ENCODE measurements around the gene ACVR1. TPM values are rescaled to one million over a fixed set of nuclear protein-coding genes. Genes with fewer than 3 reads are reported as not detected.

ACVR1 gene
- total RNA-seq, 1 experiment from 2014 or later = 7.2 TPM

- DNase-seq (ENCODE audit: low read depth, low spot score) = no peak
- in situ Hi-C loops (cut with HindIII; ENCODE audit: low pct_unique_long_range_greater_than_20kb, low sequenced_read_pairs) = no loop called here
These were observed 56.4 kb downstream of the ACVR1 start for GRCh38 chr2:157819761-157820160.

- no peak for DNase-seq (ENCODE audit: low read depth, low spot score)
- in situ Hi-C loops (cut with HindIII; ENCODE audit: low pct_unique_long_range_greater_than_20kb, low sequenced_read_pairs) = no loop called here
These were observed 57.9 kb downstream of the ACVR1 start for GRCh38 chr2:157818227-157818626.

DNA sequence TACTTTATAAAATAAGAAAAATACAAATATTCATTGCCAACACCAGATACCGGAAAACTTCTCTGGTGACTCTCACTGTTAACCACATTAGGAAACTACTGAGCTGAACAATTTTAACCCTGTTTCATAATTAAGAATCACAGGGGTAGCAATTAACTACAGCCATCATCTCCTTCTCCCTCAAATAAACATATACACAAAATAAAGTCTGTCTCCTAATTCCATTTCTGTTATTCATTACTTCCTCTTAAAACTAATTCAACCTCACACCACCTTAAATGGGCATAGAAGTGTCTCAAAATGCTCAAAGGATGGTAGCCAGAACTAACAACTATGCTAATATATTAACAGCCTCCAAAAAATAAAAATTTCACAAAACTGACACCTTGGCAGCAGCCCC is 60.7 kb downstream of the ACVR1 start:
- no peak for DNase-seq (ENCODE audit: low read depth, low spot score)
- in situ Hi-C loops (cut with HindIII; ENCODE audit: low pct_unique_long_range_greater_than_20kb, low sequenced_read_pairs) = no loop called here

DNA sequence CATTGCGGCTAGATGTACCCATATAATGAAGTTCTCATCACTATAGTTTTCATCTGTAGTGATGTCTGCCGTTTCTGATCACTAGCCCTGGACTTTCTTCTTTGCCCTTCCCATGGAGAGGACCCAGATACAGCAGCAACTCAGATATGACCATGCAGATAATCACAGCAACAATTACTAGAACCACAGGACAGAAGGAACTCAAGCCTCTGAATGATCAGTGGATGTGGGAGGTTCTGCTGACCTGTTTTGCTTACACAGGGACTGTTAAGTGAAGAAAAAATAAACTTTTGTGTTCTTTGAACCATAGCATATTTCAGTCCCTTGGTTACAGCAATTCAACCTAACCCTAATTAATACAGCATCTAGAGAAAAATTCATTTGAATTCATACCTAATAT is 62.7 kb downstream of the ACVR1 start:
- no peak for DNase-seq (ENCODE audit: low read depth, low spot score)
- in situ Hi-C loops (cut with HindIII; ENCODE audit: low pct_unique_long_range_greater_than_20kb, low sequenced_read_pairs) = no loop called here

DNA sequence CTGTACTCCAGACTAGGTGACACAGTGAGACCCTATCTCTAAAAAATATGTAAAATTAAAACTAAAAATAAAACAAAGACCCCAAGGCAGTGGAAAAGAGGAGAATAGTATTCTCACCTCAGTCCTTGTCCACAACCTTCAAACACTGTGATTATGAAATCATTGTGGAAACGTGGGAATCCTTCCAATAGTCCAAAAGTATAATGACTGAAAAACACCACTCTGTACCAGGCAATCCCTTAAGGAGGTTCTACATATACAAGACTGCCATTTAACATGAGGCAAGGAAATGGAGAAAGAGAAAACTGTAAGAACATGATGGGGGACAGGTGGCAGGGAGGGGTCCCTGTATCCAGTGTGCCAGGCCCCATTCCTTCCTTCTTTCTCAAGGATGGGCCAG is 66.1 kb downstream of the ACVR1 start:
- DNase-seq (ENCODE audit: low read depth, low spot score) = no peak
- in situ Hi-C loops (cut with HindIII; ENCODE audit: low pct_unique_long_range_greater_than_20kb, low sequenced_read_pairs) = no loop called here

GRCh38 chr2:157809212-157809611 is 66.9 kb downstream of the ACVR1 start:
- in situ Hi-C loops (cut with HindIII; ENCODE audit: low pct_unique_long_range_greater_than_20kb, low sequenced_read_pairs) = no loop called here
- no peak for DNase-seq (ENCODE audit: low read depth, low spot score)

- in situ Hi-C loops (cut with HindIII; ENCODE audit: low pct_unique_long_range_greater_than_20kb, low sequenced_read_pairs) = no loop called here
- no peak for DNase-seq (ENCODE audit: low read depth, low spot score)
These were observed 67.7 kb downstream of the ACVR1 start for GRCh38 chr2:157808421-157808820.

GRCh38 chr2:157806426-157807077 is 69.6 kb downstream of the ACVR1 start:
- DNase-seq (ENCODE audit: low read depth, low spot score) = no peak
- in situ Hi-C loops (cut with HindIII; ENCODE audit: low pct_unique_long_range_greater_than_20kb, low sequenced_read_pairs) = no loop called here

DNA sequence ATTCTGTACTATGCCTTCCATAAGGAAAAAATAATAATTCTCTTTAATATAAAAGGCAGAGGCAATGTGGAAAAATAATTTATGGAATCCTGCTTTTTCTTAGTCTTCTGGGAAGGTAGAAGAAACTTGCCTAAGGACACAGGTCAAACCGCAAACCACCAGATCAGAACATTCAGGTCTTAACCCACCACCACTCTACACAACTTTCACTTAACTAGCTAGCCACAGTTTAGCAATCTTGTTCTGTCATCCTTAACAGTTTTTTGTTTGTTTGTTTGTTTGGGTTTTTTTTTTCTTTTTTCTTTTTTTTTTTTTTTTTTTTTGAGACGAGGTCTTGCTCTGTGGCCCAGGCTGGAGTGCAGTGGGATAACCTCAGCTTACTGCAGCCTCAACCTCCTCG is 70.6 kb downstream of the ACVR1 start:
- DNase-seq (ENCODE audit: low read depth, low spot score) = no peak
- in situ Hi-C loops (cut with HindIII; ENCODE audit: low pct_unique_long_range_greater_than_20kb, low sequenced_read_pairs) = no loop called here

DNA sequence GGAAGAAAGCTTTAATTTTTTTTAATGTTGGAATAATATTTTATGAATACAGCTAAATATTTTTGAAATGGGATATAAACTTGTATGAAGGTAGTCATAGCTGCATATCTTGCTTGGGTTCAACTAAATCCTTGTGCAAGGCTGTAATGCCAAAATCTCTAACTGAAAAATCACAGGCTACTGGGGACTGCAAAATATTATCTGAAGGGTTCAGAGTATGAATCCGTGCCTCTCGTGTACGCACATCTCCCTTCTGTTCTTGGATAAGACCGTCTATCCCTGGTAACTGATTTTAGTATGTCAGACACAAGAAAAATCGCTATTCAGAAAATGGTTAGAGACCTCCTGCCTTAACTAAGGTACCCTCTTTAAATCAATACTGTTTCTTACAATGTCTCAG is 71.8 kb downstream of the ACVR1 start:
- in situ Hi-C loops (cut with HindIII; ENCODE audit: low pct_unique_long_range_greater_than_20kb, low sequenced_read_pairs) = no loop called here
- DNase-seq (ENCODE audit: low read depth, low spot score) = no peak

DNA sequence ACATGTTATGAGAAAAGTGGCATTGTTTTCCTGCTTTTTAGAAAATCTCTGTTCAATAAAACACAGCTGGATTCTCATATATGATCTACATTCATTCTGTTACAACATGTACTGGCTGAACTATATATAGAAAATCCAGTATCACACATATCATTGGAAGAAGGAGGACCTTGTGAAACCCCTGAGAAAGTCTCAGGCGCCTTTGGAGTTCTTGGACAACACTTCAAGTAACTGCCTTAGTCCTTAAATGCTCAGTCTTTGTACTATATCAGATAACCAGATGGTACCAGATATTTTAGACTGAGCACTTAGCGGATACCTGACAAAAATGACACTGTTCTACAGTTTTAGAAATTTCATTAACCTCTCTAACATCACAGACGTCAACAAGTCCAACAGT is 72.2 kb downstream of the ACVR1 start:
- in situ Hi-C loops (cut with HindIII; ENCODE audit: low pct_unique_long_range_greater_than_20kb, low sequenced_read_pairs) = no loop called here
- no peak for DNase-seq (ENCODE audit: low read depth, low spot score)

DNA sequence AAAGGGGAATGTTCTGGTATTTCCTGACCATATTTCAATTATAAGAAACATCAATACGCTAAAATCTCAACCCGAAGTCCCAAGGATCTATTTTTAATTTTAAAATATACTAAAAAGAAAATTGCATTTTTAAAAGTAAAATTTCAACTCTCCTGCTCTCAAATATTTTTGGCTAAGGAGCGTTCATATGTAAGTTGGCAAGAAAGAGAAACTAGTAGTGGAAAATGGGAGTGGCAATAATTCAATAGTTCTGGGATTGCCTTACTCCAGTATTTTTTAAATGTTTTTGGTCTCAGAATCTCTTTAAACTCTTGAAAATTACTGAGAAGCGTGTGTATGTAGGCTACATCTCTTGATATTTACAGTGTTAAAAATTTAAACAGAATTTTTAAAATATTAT is 72.7 kb downstream of the ACVR1 start:
- in situ Hi-C loops (cut with HindIII; ENCODE audit: low pct_unique_long_range_greater_than_20kb, low sequenced_read_pairs) = no loop called here
- no peak for DNase-seq (ENCODE audit: low read depth, low spot score)

DNA sequence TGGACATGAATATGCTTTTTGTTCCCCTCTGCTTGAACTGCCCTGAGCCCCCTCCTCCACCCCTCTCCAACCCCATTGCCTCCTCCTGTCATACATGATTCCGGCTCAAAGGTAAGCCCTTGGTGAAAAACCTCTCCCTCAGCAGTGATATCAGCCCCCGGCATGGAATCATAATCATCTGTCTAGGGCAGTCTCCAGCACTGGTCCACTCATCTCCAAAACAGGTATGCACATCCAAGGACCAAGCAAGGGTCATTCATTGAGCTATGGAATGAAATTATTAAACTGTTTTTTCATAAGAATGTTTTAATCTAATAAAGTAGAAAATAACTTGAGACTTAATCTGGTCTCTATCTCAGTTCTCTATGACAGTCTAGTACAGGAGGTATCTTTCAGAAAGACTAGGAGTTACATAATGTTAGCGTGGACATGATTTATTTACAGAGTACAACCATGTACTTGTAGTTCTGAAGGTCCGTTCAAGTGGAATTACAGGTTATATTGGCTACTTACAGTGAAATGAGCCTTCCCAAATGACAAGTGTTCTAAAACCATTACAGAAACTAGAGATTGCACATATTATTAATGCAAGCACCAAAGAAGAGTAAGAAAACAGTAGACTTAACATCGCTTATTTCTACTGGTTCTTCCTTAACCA is 75.2 kb downstream of the ACVR1 start:
- in situ Hi-C loops (cut with HindIII; ENCODE audit: low pct_unique_long_range_greater_than_20kb, low sequenced_read_pairs) = no loop called here
- DNase-seq (ENCODE audit: low read depth, low spot score) = no peak

DNA sequence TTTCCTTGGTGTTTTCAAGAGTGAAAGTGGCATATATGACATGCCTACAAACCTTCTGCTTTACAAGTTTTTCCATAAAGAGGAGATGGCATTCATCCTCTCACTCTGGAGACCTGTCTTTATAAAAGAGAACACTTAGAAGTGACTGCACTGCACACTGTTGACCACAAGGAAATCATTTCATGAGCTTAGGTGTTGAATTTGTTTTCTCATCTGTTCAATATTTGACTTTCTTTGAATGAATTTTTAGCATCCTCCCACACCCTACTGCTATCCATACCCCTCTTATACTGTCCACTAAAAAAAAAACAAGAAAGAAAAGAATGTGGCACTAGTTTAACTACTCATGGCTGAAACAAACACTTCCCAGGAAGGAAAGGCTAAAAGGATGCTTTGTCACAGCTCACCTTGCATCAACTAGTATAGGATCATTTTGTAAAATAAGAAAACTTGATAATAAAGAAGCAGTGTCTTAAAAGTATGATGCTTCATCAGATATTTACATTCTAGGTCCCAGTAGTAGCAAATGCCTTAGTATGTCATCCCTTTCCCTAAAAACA is 83.0 kb downstream of the ACVR1 start:
- in situ Hi-C loops (cut with HindIII; ENCODE audit: low pct_unique_long_range_greater_than_20kb, low sequenced_read_pairs) = loop anchor here (25.0 kb wide), 1 partner anchor 219 kb away; no protein-coding TSS in a partner anchor
- peak; percentile 23 for DNase-seq (ENCODE audit: low read depth, low spot score)

DNA sequence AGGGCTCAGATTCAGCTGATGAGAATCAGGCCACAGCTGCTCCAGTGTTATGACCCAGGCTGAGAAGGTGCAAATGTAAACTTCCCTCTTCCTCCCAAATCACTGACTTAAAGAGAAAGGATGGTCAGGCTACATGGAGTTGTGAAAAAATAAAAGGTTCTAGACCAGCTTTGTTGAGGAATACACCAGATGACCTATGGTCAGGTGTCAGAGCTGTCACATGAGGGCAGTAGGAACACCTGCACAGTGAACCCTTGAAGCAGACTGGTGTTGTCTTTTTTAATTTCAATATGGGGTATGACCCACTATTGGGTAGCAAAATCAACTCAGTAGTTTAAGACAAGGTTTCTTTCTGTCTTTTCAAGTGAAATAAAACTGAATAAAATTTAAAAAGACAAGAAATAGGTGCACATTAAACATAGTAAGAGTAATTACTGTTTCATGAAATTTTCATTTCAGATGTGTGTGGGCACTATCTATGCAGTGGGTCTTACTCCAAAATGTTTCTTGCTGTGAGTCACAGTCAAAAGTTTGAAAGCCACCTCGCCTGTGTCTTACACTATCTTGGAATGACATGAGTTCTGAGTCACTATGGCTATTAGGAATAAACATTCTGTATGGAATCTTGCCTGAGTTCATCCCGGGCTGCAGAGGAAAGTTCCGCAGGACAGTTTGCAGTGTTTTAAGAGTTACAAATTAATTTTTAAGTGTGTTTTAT is 83.6 kb downstream of the ACVR1 start:
- in situ Hi-C loops (cut with HindIII; ENCODE audit: low pct_unique_long_range_greater_than_20kb, low sequenced_read_pairs) = loop anchor here (25.0 kb wide), 1 partner anchor 220 kb away; no protein-coding TSS in a partner anchor
- DNase-seq (ENCODE audit: low read depth, low spot score) = no peak

- in situ Hi-C loops (cut with HindIII; ENCODE audit: low pct_unique_long_range_greater_than_20kb, low sequenced_read_pairs) = loop anchor here (25.0 kb wide), 1 partner anchor 222 kb away; no protein-coding TSS in a partner anchor
- DNase-seq (ENCODE audit: low read depth, low spot score) = no peak
These were observed 85.3 kb downstream of the ACVR1 start for GRCh38 chr2:157790780-157791179.

GRCh38 chr2:157789933-157790511 is 86.1 kb downstream of the ACVR1 start:
- no peak for DNase-seq (ENCODE audit: low read depth, low spot score)
- in situ Hi-C loops (cut with HindIII; ENCODE audit: low pct_unique_long_range_greater_than_20kb, low sequenced_read_pairs) = loop anchor here (25.0 kb wide), 1 partner anchor 222 kb away; no protein-coding TSS in a partner anchor

DNA sequence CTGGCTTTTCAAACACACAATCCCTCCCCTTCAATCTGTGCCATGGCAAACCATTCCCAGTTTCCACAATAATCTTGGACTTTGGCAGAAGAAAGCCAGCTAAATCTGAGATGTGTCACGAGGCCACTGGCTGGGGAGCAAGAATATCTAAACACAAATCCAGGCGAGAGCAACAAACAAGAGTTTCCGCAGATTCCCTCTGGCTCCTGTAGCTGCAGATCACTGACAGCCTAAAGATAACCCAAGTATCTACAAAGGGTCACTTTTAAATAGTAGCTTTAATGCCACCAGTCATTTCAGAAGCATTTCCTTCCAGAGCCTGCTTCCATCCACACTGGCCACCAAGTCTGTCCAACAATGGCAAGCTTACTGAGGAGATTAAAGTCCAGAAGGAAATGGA is 86.9 kb downstream of the ACVR1 start:
- in situ Hi-C loops (cut with HindIII; ENCODE audit: low pct_unique_long_range_greater_than_20kb, low sequenced_read_pairs) = loop anchor here (25.0 kb wide), 1 partner anchor 223 kb away; no protein-coding TSS in a partner anchor
- no peak for DNase-seq (ENCODE audit: low read depth, low spot score)
